ENCODE results near the gene SLC35F4.

SLC35F4 gene

DNA sequence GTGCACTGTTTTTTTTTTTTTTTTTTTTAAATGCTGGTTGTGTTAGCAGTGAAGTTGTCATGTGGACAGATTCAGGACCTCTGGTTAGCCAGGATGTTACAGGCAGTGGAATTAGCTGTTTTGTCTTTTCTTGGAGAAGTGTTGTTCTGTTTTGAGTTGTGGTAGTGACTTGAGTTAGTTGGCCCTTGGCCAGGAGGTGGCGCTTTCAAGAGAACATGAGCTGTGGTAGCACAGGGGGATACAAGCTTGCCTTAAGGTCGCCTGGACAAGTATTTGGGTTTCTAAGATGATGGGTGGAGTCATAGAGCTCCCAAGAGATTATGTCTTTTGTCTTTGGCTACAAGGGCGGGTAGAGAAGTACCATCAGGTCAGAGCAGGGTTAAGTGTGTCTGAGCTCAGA, 338.9 kb downstream of the SLC35F4 start:
- no peak for DNase-seq (ENCODE audit: low read depth in 3 of 3)

DNA sequence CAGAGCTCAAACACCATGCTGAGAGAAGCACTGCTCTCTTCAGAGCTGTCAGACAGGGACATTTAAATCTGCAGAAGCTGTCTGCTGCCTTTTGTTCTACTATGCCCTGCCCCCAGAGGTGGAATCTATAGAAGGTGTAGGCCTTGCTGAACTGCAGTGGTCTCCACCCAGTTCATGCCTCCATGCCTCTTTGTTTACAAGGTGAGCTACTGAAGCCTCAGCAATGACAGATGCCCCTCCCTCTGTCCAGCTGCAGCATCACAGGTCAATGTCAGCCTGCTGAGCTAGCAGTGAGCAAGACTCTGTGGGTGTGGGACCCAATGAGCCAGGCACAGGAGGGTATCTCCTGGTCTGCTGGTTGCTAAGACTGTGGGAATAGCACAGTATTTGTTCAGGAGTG, 346.8 kb downstream of the SLC35F4 start:
- DNase-seq (ENCODE audit: low read depth in 3 of 3) = no peak

Data from stimulated activated CD4-positive, alpha-beta T cell treated with anti-CD3 and anti-CD28 coated beads, TNF-alpha, amount 100 ng/mL, for 4 hours (primary cell).